Measurements from ENCODE around the gene KIR3DL1.
"Not testable (repeated sequence)": the region's sequence is repeated elsewhere in the genome, so short reads cannot be mapped to it uniquely, and the experiment has no call there.

DNA sequence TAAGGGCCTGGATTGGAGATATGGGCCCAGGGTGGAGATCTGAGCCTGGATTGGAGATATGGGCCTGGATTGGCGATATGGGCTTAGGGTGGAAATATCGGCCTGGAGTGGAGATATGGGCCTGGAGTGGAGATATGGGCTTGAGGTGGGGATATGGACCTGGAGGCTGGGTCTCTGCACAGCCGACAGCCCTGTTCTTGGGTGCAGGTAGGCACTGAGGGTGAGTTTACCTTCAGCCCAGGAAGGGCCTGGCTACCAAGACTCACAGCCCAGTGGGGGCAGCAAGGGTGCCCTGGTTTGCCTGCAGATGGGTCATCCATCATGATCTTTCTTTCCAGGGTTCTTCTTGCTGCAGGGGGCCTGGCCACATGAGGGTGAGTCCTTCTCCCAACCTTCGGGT is 45.8 kb upstream of the KIR3DL1 start:
- TF ChIP-seq, protein P1, sequence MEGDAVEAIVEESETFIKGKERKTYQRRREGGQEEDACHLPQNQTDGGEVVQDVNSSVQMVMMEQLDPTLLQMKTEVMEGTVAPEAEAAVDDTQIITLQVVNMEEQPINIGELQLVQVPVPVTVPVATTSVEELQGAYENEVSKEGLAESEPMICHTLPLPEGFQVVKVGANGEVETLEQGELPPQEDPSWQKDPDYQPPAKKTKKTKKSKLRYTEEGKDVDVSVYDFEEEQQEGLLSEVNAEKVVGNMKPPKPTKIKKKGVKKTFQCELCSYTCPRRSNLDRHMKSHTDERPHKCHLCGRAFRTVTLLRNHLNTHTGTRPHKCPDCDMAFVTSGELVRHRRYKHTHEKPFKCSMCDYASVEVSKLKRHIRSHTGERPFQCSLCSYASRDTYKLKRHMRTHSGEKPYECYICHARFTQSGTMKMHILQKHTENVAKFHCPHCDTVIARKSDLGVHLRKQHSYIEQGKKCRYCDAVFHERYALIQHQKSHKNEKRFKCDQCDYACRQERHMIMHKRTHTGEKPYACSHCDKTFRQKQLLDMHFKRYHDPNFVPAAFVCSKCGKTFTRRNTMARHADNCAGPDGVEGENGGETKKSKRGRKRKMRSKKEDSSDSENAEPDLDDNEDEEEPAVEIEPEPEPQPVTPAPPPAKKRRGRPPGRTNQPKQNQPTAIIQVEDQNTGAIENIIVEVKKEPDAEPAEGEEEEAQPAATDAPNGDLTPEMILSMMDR (IDR thresholded peaks at IDR 0.05; ENCODE audit: insufficient read depth, low read length, poor library complexity, severe bottlenecking) = not testable (repeated sequence)
- TF ChIP-seq EZH2phosphoT487 (conservative IDR thresholded peaks at IDR 0.05; ENCODE audit: low read length) = not testable (repeated sequence)
